Stimulated activated CD4-positive, alpha-beta T cell treated with anti-CD3 and anti-CD28 coated beads, Interleukin-12 subunit alpha, Interleukin-12 subunit beta, amount 100 ng/mL, for 24 hours (primary cell): ENCODE data around the gene RBBP4.
"Not testable (repeated sequence)": the region's sequence is repeated elsewhere in the genome, so short reads cannot be mapped to it uniquely, and the experiment has no call there.

Experiments
- DNase-seq, 2 experiments: peaks; one replicate each; pipeline ENCODE4 v3.0.0-alpha.2; 2020; ENCODE audit warnings: low read depth in 2 of 2

The RBBP4 gene

DNA sequence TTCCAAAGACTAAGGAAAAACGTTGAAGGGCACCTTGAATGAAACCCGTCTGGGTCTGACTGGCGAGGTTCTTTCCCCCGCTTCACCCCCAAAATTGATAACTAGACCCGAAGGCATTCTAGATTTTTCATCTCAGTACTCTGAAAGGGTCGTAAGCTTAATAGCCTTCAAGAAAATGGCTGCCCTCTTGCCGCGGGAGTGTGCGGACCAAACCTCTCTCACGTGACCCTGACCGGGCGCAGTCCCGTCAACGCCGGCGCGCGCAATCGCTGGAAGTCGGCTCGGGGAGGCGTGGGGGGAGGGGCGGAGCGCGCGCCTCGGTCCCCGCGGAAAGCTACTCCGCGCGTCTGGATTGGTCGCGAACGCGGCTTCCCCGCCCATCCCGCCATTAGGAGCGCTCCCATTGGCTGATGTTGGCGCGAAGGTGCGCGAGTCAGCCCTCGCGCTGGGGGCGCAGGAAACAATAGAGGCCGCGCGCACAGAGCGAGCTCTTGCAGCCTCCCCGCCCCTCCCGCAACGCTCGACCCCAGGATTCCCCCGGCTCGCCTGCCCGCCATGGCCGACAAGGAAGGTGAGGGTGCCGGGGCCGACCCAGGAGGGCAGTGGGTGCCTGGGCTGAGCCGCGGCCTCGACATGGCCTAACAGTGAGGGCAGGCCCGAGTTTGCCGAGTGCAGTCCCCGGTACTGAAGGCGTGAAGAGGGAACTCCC, at the start of gene RBBP4:
TSS of gene RBBP4 (plus strand) at position 457 of the 709 bp plus-strand sequence. CDS start at position 556, 99 bp downstream.
- peak; percentile 97 for DNase-seq

DNA sequence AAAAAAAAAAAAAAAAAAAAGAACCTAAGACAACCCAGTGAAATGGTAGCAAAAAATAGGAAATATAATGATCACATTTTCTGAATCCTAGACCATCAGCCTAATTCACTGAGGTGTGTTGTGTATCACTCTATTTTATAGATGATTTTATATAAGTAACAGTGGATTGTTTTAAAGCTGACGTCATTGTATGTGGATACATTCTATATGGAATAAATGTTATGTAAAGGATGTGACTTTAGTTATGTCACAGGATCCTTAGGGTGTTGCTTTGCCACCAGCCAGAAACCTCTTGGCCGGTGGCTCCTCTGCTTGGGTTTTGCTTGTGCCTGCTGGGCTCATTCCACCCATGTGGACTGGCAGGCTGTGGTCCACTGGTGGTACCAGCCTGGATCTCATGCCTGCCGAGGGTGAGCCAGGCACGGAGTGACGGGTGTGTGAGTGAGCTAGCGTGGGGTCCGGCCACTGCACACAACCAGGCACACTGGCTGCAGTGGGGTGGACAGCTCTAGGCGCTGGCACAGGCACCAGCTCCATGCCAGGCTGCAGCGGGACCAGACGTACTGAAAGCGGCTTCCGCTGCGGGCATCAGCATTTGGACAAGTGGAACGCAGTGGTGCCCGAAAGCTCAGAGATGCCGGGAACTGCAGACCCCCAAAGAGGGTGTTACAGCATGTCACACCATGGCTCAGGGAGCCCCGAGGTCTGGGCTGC, 45.1 kb upstream of the RBBP4 start:
- DNase-seq = no peak

DNA sequence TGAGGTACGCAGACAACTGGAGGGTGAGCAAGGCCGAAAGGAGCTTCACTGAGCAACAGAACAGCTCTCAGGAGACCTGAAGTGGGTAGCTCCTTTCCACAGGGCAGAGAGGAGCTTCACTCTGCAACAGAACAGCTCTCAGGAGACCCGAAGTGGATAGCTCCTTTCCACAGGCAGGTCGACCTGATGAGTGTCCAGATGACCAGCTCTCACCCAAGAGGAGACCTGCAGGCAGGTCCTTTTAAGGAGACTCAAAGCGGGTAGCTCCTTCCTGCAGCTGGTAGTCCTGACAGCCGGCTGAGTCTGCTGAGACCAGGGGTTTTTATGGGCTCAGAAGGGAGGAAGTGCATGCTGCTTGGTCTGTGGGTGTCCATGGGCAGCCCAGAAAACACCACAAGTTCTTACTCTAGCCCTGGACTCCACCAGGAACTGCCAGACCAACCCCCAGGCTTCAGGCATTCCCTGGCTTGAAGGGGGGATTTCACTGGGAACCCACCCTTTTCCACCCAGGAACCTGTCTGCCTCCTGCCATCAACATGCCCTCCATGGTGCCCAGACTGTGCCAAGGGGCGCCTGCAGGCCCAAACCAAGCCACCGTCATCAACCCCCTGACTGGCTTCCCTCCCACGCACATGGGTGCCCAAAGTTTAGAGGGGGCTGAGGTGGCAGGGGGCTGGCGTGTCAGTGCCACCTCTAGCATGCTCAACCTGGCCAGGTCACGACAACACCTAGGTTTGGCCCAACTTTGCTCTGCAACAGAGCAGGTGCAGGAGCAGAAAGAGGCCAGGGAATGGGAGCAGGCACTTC, 44.2 kb upstream of the RBBP4 start:
- no peak for DNase-seq

DNA sequence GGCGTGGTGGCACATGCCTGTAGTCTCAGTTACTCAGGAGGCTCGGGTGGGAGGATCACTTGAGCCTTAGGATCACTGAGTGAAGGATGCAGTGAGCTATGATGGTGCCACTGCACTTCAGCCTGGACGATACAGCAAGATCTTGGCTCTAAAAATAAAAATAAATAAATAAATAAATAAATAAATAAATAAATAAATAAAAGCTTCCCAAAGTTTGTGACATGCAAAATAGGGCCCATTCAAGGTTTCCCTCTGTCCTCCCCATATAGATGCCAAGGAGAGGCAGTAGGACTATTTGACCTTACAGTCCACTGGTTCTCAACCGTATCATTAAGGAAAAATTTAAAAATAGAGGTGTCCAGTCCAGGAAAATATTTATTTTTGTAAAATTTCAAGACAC, 41.8 kb upstream of the RBBP4 start:
- DNase-seq = no peak

DNA sequence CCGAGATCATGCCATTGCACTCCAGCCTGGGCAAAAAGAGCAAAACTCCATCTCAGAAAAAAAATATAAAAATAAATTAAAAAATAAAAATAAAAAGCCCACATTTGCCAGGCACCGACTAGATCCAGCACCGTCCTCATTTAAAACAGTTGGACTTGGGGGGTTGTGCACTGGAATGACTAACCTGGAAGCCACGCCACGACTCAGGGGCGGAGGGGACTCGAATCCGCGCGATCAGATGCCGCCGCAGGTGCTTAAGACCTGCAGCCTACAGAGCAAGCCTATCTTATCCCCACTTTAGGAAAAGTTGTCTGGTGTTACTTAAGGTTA, 39.2 kb upstream of the RBBP4 start:
- DNase-seq = no peak

DNA sequence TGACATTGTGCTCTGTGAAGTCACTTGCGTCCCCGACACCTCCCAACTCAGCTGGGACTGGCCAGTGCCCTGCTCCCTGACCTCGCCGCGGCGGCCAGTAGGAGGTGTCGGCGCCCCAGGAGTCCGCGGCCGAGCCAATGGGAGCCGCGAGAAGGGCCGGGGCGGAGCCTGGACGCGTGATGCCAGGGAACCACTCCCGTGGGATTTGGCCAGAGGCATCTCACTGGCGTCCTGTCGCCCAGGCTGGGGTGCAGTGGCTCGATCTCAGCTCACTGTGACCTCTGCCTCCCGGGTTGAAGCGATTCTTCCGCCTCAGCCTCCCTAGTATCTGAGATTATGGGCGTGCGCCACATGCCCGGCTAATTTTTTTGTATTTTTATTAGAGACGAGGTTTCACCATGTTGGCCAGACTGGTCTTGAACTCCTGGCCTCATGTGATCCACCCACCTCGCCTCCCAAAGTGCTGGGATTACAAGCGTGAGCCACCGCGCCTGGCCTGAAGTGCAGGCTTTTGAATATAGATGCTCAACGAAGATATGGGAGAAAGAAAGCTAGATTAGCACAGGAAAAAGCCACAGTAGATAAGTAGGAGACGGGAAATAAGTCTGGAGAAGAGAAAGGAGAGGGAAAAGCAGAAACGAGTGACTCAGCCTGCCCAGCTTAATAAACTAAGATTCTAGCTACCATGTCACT, 38.7 kb upstream of the RBBP4 start:
- DNase-seq = peak in 1 of 2 experiments; percentile 54

DNA sequence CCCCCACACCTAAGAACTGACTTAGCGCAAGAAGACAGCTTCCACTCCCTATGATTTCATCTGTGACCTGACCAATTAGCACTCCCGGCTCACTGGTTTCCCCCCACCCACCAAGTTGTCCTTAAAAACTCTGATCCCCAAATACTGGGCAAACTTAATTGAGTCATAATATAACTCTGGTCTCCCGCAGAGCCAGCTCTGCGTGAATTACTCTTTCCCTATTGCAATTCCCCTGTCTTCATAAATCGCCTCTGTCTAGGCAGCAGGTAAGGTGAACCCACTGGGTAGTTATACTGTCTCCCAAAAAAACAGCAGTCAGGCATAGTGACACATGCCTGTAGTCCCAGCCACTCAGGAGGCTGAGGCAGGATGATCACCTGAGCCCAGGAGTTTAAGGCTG, 37.5 kb upstream of the RBBP4 start:
- DNase-seq = no peak

DNA sequence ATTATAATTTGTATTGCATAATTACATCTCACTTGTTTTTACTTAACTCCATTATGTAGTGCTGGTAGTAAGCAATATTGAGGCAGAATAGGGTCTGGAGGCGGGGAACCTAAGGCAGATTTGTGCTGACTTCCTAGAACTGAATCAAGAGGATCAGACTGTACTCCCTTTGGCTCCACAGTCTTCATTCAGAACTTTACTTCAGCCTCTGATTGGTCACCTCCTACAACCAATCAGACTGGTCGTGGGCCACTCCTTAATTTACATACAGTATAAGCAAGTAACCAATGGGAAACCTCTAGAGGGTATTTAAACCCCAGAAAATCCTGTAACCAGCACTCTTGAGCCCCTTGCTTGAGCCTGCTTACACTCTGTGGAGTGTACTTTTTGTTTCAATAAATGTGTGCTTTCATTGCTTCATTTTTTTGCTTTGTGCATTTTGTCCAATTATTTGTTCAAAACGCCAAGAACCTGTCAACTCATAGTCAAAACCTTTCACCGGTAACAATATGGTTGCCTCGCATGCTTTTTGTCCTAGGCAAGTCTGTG, 32.3 kb upstream of the RBBP4 start:
- no peak for DNase-seq

DNA sequence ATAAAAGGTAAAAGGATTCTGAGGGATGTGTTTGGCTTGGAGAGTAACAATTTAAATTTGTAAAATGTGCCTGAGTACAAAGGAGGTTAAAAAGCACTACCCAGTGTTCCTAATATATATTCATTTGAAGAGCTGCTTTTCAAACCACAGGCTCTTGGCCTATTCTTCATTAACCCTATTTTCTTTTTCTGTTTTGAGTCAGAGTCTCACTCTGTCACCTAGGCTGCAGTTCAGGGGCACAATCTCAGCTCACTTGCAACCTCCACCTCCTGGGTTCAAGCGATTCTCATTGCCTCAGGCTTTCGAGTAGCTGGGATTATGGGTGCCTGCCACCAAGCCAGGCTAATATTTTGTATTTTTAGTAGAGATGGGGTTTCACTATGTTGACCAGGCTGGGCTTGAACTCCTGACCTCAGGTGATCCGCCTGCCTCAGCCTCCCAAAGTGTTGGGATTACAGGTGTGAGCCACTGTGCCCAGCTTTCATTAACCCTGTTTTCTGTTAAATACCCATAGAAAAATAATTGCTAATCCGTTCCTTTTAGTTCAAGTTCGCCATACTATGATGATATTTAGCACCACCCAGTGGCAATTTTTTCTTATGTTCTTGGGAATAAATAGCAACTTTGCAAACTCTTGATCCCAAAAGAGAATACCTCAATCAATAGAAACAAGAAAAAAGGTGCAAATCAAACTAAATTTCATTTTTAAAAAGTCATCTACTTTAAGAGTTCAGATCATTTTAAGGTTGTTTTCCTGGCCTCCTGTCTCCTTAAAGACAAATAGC, 31.1 kb upstream of the RBBP4 start:
- no peak for DNase-seq

DNA sequence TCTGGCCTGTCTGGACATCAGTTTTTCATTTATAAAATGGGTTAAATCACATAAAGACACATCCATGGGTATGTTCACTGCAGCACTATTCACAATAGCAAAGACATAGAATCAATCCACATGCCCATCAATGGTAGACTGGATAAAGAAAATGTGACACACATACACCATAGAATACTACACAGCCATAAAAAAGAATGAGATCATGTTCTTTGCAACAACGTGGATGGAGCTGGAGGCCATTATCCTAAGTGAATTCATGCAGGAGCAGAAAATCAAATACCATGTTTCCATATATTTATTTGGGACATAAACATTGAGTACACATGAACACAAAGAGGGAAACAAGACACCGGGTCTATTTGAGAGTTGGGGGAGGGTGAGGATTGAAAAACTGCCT, 28.8 kb upstream of the RBBP4 start:
- DNase-seq = no peak

DNA sequence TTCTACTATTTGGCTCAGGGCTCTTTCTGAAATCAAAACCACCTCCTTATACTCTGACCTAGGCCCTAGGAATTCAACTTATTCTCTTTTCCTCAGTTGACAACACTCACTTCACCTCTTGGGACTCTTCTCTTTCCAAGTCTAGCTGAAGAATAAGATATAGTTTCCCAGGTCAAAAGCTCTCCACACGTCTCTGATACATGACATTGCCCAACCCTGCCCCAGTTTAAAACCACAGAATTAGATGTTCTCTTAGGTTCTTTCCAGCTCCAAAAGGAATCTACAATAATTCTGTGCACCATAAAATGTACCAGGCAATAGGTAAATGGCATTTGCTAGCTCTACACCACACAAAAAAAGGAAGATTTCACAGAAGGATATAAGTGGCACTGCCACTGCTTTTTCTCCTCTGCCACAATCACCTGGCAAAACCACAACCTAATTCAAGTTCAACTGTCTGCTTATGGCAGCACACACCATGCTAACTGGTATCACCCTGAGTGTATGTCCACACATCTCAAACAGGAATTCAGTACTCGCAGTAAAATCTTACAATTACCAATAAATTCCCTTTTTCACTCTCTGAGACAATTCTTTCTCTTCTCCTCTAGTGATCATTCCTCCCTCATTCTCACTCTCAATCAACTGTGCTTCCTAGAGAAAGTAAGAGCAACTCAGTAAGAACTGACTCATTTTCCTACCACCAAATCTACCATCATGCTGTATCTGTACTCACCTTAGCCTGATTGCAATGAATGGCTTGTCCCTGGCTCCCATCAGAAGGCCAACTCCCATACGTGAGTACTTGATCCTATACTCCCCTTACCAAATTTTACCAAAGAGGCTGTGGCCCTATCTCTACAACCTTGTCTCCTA, 28.0 kb upstream of the RBBP4 start:
- peak in 1 of 2 experiments; percentile 13 for DNase-seq

DNA sequence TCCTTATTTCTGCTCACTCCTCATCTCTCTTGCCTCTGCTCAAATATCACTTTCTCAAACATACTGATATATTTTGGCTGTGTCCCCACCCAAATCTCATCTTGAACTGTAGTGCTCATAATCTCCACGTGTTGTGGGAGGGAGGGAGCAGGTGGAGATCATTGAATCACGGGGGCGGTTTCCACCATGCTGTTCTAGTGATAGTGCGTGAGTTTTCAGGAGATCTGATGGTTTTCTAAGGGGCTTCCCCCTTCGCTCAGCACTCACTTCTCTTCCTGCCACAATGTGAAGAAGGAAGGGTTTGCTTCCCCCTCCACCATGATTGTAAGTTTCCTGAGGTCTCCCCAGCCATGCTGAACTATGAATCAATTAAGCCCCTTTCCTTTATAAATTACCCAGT, 27.2 kb upstream of the RBBP4 start:
- DNase-seq = peak in 1 of 2 experiments; percentile 45

DNA sequence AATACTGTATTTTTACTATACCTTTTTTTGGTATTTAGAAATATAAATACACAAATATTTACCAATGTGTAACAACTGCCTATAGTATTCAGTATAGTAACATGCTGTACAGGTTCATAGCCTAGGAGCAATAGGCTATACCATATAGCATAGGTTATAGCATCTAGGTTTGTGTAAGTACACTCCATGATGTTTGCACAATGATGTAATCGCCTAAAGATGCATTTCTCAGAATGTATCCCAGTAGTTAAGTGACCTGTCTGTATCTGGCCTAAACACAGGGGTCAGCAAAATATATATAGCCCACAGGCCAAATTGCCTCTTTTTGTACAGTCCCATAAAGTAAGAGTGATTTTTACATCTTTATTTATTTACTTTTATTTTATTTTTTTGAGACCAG, 24.8 kb upstream of the RBBP4 start:
- no peak for DNase-seq

DNA sequence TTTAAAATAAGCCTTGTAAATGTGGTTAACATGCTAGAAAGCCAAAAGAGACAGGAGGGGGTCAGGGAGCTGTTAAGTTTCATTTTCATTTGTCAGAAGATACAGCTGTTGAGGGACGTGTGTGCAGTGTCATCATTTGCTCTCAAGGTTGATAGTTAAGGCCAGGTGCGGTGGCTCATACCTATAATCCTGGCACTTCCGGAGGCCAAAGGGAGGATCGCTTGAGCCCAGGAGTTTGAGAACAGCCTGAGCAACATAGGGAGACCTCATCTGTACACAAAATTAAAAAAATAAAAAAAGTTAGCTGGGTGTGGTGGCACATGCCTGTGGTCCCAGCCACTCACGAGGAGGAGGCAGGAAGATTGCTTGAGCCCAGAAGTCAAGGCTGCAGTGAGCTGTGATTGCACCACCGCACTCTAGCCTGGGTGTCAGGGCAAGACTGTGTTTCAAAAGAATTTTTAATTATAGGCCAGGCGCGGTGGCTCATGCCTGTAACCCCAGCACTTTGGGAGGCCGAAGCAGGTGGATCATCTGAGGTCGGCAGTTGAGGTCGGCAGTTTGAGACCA, 23.3 kb upstream of the RBBP4 start:
- DNase-seq = no peak

DNA sequence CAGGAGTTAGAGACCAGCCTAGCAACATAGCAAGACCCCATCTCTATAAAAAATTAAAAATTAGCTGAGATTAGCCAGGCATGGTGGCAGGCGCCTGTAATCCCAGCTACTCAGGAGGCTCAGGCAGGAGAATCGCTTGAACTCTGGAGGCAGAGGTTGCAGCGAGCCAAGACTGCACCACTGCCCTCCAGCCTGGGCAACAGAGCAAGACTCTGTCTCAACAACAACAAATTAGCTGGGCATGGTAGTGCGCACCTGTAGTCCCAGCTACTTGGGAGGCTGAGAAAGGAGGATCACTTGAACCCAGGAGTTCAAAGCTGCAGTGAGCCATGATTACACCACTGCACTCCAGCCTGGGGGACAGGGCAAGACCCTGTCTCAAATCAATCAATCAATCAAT, 20.8 kb upstream of the RBBP4 start:
- not testable (repeated sequence) for DNase-seq

DNA sequence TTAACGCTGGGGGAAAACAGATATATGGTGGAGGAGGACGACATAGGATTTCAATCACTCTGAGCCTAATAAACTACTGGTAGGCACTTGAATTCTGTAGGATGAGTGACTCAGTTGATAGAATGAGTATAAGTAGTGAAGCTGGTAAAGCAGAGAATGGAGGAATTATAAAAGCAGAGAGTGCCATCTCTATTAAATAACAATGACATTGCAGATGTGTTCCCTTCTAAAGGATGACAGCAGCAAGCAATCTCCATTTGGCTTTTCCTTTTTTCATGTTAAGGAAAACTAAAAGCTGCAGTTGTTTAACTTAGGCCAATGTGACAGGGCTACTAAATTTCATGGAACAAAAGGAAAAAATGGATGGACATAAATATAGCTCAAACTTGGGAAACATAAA, 18.2 kb upstream of the RBBP4 start:
- no peak for DNase-seq

DNA sequence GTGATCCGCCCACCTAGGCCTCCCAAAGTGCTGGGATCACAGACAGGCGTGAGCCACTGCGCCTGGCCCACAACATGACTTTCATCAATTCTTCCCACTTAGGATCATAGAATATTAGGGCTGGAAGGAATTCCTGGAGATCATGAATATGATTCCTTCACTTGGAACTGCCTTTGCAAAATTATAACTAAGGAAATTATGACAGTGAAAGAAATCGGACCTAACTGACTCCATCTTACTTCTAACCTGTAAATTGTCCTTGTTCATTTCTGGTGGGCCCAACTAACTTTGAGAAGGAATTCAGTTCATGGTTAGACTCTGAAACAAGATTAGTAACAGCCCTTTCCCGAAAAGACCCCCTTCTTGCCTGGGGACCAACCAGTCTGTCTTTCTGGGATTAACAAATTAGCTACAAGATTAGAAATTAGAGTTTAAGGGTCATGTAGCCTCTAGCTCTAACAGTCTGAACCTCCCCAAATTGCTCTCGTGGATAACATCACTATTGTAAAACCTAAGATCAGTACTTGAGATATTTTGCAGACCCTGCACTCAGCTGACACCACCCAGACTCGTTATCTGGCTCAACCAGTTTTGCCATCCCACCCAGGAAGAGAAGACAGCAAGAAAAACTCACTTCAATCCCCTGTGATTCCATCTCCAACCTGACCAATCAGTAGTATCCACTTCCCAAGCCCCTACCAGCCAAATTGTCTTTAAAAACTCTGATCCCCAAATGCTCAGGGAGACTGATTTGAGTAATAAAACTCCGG, 15.3 kb upstream of the RBBP4 start:
- DNase-seq = no peak

DNA sequence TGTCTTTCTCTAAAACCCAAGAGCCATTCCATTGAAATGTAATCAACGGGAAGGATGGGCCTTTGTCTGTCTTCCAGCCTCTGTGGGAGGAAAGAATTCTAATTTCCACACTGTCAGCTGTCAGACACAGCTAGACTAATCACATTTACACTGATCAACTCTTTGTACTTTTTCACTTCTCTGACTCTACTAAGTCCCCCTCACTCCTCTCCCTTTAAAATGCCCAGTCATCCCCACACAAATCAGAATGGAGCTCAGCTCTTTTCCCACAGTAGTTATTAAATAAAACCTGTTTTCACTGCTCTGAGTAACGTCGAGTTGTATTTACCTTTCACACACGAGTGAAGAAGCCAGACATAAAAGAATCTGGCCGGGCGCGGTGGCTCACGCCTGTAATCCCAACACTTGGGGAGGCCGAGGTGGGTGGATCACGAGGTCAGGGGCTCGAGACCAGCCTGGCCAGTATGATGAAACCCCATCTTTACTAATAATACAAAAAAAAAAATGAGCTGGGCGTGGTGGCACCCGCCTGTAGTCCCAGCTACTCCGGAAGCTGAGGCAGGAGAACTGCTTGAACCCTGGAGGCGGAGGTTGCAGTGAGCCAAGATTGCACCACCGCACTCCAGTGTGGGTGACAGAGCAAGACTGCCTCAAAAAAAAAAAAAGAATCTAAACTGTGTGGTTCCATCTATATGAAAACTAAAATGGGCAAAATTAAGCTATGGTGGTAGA, 13.9 kb upstream of the RBBP4 start:
- DNase-seq = no peak
